Measurements from ENCODE around the gene SYCE1L. TPM values are rescaled to one million over a fixed set of nuclear protein-coding genes. Genes with fewer than 3 reads are reported as not detected.

Gene SYCE1L
- total and polyA plus RNA-seq, 9 of the 15 experiments (the other 6 are each of a cell fraction or from before 2014, with no cell fraction given), result 0.54 to 2.7 (median 1.1) TPM; not detected in 5

DNA sequence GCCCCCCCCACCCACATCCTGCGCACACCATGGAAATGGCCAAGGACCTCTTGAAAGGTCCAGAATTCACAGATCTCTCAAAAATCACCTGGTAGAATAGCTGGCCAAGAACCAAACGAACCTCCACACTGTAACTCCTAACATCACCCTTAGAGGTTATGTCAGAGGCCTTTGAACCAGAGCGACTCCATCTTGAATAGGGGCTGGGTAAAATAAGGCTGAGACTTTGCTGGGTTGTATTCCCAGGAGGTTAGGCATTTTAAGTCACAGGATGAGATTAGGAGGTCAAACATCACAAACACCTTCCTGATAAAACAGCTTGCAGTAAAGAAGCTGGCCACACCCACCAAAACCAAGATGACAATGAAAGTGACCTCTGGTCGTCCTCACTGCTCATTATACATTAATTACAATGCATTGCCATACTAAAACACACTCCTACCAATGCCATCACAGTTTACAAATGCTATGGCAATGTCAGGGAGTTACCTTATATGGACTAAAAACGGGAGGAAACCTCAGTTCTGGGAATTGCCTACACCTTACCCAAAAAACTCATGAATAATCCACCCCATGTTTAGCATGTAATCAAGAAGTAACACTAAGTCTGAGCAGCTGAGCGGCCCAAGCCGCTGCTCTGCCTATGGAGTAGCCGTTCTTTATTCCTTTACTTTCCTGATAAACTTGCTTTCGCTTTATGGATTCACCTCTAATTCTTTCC is 34.8 kb downstream of the SYCE1L start:
- no TSS peak for BruUV-seq (replicated peaks)
- WGBS (ENCODE audit: insufficient coverage, low coverage, missing lambda C conversion rate), result 9% methylated on average over 9 of the region's 9 CpGs
- no peaks in the 10 kb centered on the region for H3K4me1 ChIP-seq (replicated peaks in 1 of 2; ENCODE audit: control insufficient read depth in 2 of 2, insufficient read depth in 2 of 2, low read length in 2 of 2)
- ATAC-seq (no peak), DNase-seq (ENCODE audit: extremely low read depth in 1 of 4, low spot score in 3 of 4) (no peak), FAIRE-seq (no peak)
- ChIA-PET CTCF (ENCODE audit: low intra/inter-chr PET ratio) (interaction anchor here (4.3 kb wide), 1 partner anchor 348 kb away, joined by 92 read pairs; no protein-coding TSS in a partner anchor), POLR2A (no interaction called here)
- H3K27ac ChIP-seq (ENCODE audit: extremely low read depth, low read depth, low read length), result no peak overlapping the region
- no peaks in the 10 kb centered on the region for H3K9me1 ChIP-seq (ENCODE audit: control insufficient read depth, insufficient read depth, low read length)
- in situ Hi-C loops (cut with MboI), result loop anchor here (25.0 kb wide), 1 partner anchor 728 kb away; no protein-coding TSS in a partner anchor
- no peak overlapping the region for H3K4me2 ChIP-seq (ENCODE audit: insufficient read depth, low read length)
- no peak overlapping the region for H2AFZ ChIP-seq (ENCODE audit: low read depth, low read length)
- H3K36me3 ChIP-seq (ENCODE audit: control insufficient read depth, insufficient read depth, low read length), result no peaks in the 10 kb centered on the region
- H3K4me3 ChIP-seq, result no peak overlapping the region
- intact Hi-C loops (cut with micrococcal nuclease), result loop anchor here (10.0 kb wide), 2 partner anchors 181 to 771 kb away; no protein-coding TSS in a partner anchor
- H4K20me1 ChIP-seq (replicated peaks; ENCODE audit: control insufficient read depth, insufficient read depth, low read length), result no peaks in the 10 kb centered on the region
- no peaks in the 10 kb centered on the region for H3K79me2 ChIP-seq (ENCODE audit: control insufficient read depth, insufficient read depth, low read length)
- peaks cover 4 to 8% of the 10 kb centered on the region in 2 experiments; a peak in 3 of 5 replicates for H3K27me3 ChIP-seq (ENCODE audit: control insufficient read depth in 2 of 2, insufficient read depth in 2 of 2, low read length in 2 of 2)
- H3K9me3 ChIP-seq (replicated peaks; ENCODE audit: control insufficient read depth, insufficient read depth, low read depth, low read length), result no peaks in the 10 kb centered on the region
- H3K9ac ChIP-seq (ENCODE audit: insufficient read depth in 1 of 2, low read depth in 2 of 2, low read length in 2 of 2), result no peak overlapping the region
- peak in 1 of 2 experiments; percentile 92; a peak in 2 of 4 replicates for TF ChIP-seq SRF (CRISPR knock-in tag; IDR thresholded peaks at IDR 0.05)
- peak; percentile 63; the same call in 1 of the 2 replicates for TF ChIP-seq DMBX1 (CRISPR knock-in tag; IDR thresholded peaks at IDR 0.05; ENCODE audit: borderline replicate concordance)
- TF ChIP-seq, protein P1, sequence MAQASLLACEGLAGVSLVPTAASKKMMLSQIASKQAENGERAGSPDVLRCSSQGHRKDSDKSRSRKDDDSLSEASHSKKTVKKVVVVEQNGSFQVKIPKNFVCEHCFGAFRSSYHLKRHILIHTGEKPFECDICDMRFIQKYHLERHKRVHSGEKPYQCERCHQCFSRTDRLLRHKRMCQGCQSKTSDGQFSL (CRISPR knock-in tag; IDR thresholded peaks at IDR 0.05), result no peak
- TF ChIP-seq, protein P1 (tag; IDR thresholded peaks at IDR 0.05), result 0 out of 4 replicates have a peak, but pooled peaks have one; percentile 34 to 43
- TF ChIP-seq TEAD1 (CRISPR knock-in tag; IDR thresholded peaks at IDR 0.05), result peak in 1 of 2 experiments; percentile 68; a peak in 1 of 4 replicates
- no peak for TF ChIP-seq FOXA1 (IDR thresholded peaks at IDR 0.05; ENCODE audit: borderline replicate concordance)
- TF ChIP-seq, protein P2, sequence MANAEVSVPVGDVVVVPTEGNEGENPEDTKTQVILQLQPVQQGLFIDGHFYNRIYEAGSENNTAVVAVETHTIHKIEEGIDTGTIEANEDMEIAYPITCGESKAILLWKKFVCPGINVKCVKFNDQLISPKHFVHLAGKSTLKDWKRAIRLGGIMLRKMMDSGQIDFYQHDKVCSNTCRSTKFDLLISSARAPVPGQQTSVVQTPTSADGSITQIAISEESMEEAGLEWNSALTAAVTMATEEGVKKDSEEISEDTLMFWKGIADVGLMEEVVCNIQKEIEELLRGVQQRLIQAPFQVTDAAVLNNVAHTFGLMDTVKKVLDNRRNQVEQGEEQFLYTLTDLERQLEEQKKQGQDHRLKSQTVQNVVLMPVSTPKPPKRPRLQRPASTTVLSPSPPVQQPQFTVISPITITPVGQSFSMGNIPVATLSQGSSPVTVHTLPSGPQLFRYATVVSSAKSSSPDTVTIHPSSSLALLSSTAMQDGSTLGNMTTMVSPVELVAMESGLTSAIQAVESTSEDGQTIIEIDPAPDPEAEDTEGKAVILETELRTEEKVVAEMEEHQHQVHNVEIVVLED (CRISPR knock-in tag; IDR thresholded peaks at IDR 0.05), result peak; percentile 31; the same call in 1 of the 2 replicates
- TF ChIP-seq PML (IDR thresholded peaks at IDR 0.05; ENCODE audit: low read length), result no peak
- TF ChIP-seq, protein P3, sequence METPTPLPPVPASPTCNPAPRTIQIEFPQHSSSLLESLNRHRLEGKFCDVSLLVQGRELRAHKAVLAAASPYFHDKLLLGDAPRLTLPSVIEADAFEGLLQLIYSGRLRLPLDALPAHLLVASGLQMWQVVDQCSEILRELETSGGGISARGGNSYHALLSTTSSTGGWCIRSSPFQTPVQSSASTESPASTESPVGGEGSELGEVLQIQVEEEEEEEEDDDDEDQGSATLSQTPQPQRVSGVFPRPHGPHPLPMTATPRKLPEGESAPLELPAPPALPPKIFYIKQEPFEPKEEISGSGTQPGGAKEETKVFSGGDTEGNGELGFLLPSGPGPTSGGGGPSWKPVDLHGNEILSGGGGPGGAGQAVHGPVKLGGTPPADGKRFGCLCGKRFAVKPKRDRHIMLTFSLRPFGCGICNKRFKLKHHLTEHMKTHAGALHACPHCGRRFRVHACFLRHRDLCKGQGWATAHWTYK (CRISPR knock-in tag; IDR thresholded peaks at IDR 0.05), result peak; percentile 29; the same call in 1 of the 2 replicates
- peak; percentile 69; the same call in 1 of the 2 replicates for TF ChIP-seq ZNF583 (CRISPR knock-in tag; IDR thresholded peaks at IDR 0.05)
- no peak for TF ChIP-seq ZNF384 (IDR thresholded peaks at IDR 0.05; ENCODE audit: low read depth, low read length)
- 0 out of 2 replicates have a peak, but pooled peaks have one; percentile 22 for TF ChIP-seq PYGO2 (tag; IDR thresholded peaks at IDR 0.05)
- 0 out of 2 replicates have a peak, but pooled peaks have one; percentile 33 for TF ChIP-seq PTTG1 (tag; IDR thresholded peaks at IDR 0.05; ENCODE audit: low read depth)
- TF ChIP-seq ZNF175 (CRISPR knock-in tag; IDR thresholded peaks at IDR 0.05; ENCODE audit: low read depth), result peak; percentile 86
- peak; percentile 23; the same call in 1 of the 2 replicates for TF ChIP-seq ESRRA (IDR thresholded peaks at IDR 0.05; ENCODE audit: borderline replicate concordance, low read depth)
- peak; percentile 61; the same call in 1 of the 2 replicates for TF ChIP-seq KLF6 (CRISPR knock-in tag; IDR thresholded peaks at IDR 0.05; ENCODE audit: borderline replicate concordance)
- TF ChIP-seq NR2C2 (CRISPR knock-in tag; IDR thresholded peaks at IDR 0.05), result no peak
- TF ChIP-seq NR2C2 (tag; IDR thresholded peaks at IDR 0.05), result peak; percentile 30; the same call in 1 of the 2 replicates

Data from K562 (cell line).